Measurements from ENCODE around the gene VPS54. TPM values are rescaled to one million over a fixed set of nuclear protein-coding genes. Genes with fewer than 3 reads are reported as not detected.

VPS54 gene
- total and polyA plus RNA-seq, 9 of the 15 experiments (the other 6 are each of a cell fraction or from before 2014, with no cell fraction given), result 4.9 to 23.2 (median 13.2) TPM

DNA sequence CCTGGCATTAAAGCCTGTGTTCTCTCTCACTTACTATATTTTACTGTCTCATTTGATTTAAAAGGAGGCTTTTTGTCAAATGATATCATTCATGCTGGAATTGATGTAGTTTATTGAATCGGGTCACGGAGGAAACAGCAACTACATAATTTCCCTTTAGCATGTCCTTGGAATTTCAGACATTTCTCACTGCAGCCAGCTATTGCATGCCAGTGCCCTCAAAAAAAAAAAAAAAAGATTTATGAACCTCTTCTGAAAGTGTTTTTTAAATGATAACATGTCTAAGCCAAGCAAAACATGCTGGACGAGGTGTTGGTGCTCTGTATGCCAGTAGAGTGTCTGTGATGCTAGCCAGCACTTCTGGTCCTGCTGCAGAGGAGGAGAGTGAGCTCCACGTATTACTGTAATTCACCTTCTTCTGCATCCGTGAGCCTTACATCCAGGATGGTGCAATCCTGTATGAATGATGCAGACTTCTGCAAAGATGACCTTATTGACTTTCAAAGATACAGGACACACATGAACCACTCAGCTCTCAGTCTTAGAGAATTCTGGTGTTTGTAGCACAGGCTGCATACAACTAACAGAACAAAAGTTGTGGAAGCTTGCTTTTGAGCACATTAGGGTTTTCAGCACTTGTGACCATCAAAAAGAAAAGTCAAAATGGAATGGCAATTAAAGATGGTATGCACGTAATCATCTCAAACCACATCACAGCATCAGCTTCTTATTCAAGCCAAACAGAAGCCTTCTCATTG lies 146.5 kb downstream of the VPS54 start:
- Histone ChIP-seq H3K9me1 (ENCODE audit: control insufficient read depth, insufficient read depth, low read length) (peaks cover 4% of the 10 kb centered on the region), H4K20me1 (replicated peaks; ENCODE audit: control insufficient read depth, insufficient read depth, low read length) (no peaks in the 10 kb centered on the region), H3K9ac (ENCODE audit: insufficient read depth in 1 of 2, low read depth in 2 of 2, low read length in 2 of 2) (no peak overlapping the region), H3K9me3 (replicated peaks; ENCODE audit: control insufficient read depth, insufficient read depth, low read depth, low read length) (no peaks in the 10 kb centered on the region), H3K27me3 (ENCODE audit: control insufficient read depth in 2 of 2, insufficient read depth in 2 of 2, low read length in 2 of 2) (no peaks in the 10 kb centered on the region), H3K79me2 (ENCODE audit: control insufficient read depth, insufficient read depth, low read length) (no peaks in the 10 kb centered on the region; the same call in 2 of the 3 replicates), H2AFZ (ENCODE audit: low read depth, low read length) (no peak overlapping the region), H3K27ac (ENCODE audit: extremely low read depth, low read depth, low read length) (no peak overlapping the region), H3K4me3 (no peak overlapping the region), H3K36me3 (ENCODE audit: control insufficient read depth, insufficient read depth, low read length) (peaks cover 25% of the 10 kb centered on the region; the same call in 2 of the 3 replicates), H3K4me2 (ENCODE audit: insufficient read depth, low read length) (no peak overlapping the region), H3K4me1 (replicated peaks in 1 of 2; ENCODE audit: control insufficient read depth in 2 of 2, insufficient read depth in 2 of 2, low read length in 2 of 2) (no peaks in the 10 kb centered on the region)
- POLR2A ChIA-PET, result interaction anchor here (1.2 kb wide), 1 partner anchor 10 kb away, joined by 3 read pairs; no protein-coding TSS in a partner anchor
- FAIRE-seq, result no peak
- in situ Hi-C loops (cut with MboI), result no loop called here
- BruUV-seq (replicated peaks), result no TSS peak
- no peak for DNase-seq (ENCODE audit: extremely low read depth in 1 of 4, low spot score in 3 of 4)
- WGBS (ENCODE audit: insufficient coverage, low coverage, missing lambda C conversion rate), result 87% methylated on average over 6 of the region's 6 CpGs
- intact Hi-C loops (cut with micrococcal nuclease), result no loop called here
- CTCF ChIA-PET (ENCODE audit: low intra/inter-chr PET ratio), result no interaction called here
- no peak for ATAC-seq
- no peak for TF ChIP-seq CEBPG (CRISPR knock-in tag; IDR thresholded peaks at IDR 0.05)
- TF ChIP-seq CEBPG (tag; conservative IDR thresholded peaks at IDR 0.05 in 1 of 2, IDR thresholded peaks at IDR 0.05 in 1 of 2), result no peak
- TF ChIP-seq ZNF263 (CRISPR knock-in tag; IDR thresholded peaks at IDR 0.05; ENCODE audit: borderline replicate concordance), result no peak
- no peak for TF ChIP-seq RBM25 (IDR thresholded peaks at IDR 0.05; ENCODE audit: low read depth, low read length, severe bottlenecking)
- TF ChIP-seq HLTF (IDR thresholded peaks at IDR 0.05), result no peak
- TF ChIP-seq SNIP1 (IDR thresholded peaks at IDR 0.05; ENCODE audit: low read depth), result no peak
- no peak for TF ChIP-seq TGIF2 (CRISPR knock-in tag; IDR thresholded peaks at IDR 0.05)
- TF ChIP-seq CBX2 (IDR thresholded peaks at IDR 0.05; ENCODE audit: insufficient read depth, low read length, poor library complexity, severe bottlenecking), result no peak
- no peak for TF ChIP-seq HEY1 (CRISPR knock-in tag; IDR thresholded peaks at IDR 0.05; ENCODE audit: borderline replicate concordance)
- TF ChIP-seq NBN (IDR thresholded peaks at IDR 0.05; ENCODE audit: low read depth), result no peak
- no peak for TF ChIP-seq ZNF696 (CRISPR knock-in tag; conservative IDR thresholded peaks at IDR 0.05)
- TF ChIP-seq DDX20 (tag; IDR thresholded peaks at IDR 0.05; ENCODE audit: low read depth), result no peak

All from K562 (cell line).